Measurements from ENCODE around the gene NCAN. TPM values are rescaled to one million over a fixed set of nuclear protein-coding genes. Genes with fewer than 3 reads are reported as not detected.
A peak's percentile ranks its signal among the peaks of the same experiment; 100 is the strongest.

NCAN gene
- total and polyA plus RNA-seq, 9 donors, result 0.07 to 0.27 (median 0.11) TPM

GRCh38 chr19:19224150-19224851 lies 12.5 kb downstream of the NCAN start:
- Histone ChIP-seq H3K27ac (ENCODE audit: low read length) (no peak overlapping the region), H3K4me3 (ENCODE audit: low read length) (no peak overlapping the region), H3K4me1 (ENCODE audit: control insufficient read depth, insufficient read depth, low read length) (peaks cover 4% of the 10 kb centered on the region), H3K27me3 (ENCODE audit: control insufficient read depth, insufficient read depth, low read length) (peaks cover 44% of the 10 kb centered on the region), H3K9me3 (replicated peaks; ENCODE audit: control insufficient read depth, low read depth, low read length) (no peaks in the 10 kb centered on the region), H3K36me3 (ENCODE audit: control insufficient read depth, insufficient read depth, low read length) (no peaks in the 10 kb centered on the region)
- DNase-seq, result no peak
- 46% methylated on average over 4 of the region's 17 CpGs for WGBS (ENCODE audit: insufficient coverage)

GRCh38 chr19:19224852-19225494 lies 13.2 kb downstream of the NCAN start:
- WGBS (ENCODE audit: insufficient coverage), result under 1% methylated on average over 51 of the region's 59 CpGs
- Histone ChIP-seq H3K27ac (ENCODE audit: low read length) (no peak overlapping the region), H3K4me1 (ENCODE audit: control insufficient read depth, insufficient read depth, low read length) (peaks cover 4% of the 10 kb centered on the region), H3K36me3 (ENCODE audit: control insufficient read depth, insufficient read depth, low read length) (no peaks in the 10 kb centered on the region), H3K4me3 (ENCODE audit: low read length) (no peak overlapping the region), H3K9me3 (replicated peaks; ENCODE audit: control insufficient read depth, low read depth, low read length) (no peaks in the 10 kb centered on the region), H3K27me3 (ENCODE audit: control insufficient read depth, insufficient read depth, low read length) (peaks cover 45% of the 10 kb centered on the region)
- no peak for DNase-seq

DNA sequence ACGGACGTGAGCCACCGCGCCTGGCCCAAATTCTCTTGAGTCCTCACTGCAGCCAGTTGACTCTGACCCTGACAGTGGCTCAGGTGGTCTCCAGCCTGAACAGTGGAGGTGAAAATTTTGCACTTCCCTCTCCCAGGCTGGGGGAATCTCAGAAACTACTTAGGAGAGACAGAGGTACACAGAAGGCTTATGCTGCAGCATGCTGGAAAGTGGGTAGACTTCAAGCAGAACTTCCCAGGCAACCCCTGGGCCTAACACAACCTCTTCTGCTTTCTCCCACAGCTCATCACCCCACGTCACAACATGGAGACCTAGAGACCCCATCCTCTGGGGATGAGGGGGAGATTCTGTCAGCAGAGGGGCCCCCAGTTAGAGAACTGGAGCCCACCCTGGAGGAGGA lies 14.4 kb downstream of the NCAN start:
- WGBS (ENCODE audit: insufficient coverage), result 0% methylated on average over 1 of the region's 5 CpGs

DNA sequence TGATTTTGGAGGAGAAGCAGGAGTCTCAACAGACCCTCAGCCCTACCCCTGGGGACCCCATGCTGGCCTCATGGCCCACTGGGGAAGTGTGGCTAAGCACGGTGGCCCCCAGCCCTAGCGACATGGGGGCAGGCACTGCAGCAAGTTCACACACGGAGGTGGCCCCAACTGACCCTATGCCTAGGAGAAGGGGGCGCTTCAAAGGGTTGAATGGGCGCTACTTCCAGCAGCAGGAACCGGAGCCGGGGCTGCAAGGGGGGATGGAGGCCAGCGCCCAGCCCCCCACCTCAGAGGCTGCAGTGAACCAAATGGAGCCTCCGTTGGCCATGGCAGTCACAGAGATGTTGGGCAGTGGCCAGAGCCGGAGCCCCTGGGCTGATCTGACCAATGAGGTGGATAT lies 14.9 kb downstream of the NCAN start:
- peaks cover 4% of the 10 kb centered on the region for H3K4me1 ChIP-seq (ENCODE audit: control insufficient read depth, insufficient read depth, low read length)
- no peaks in the 10 kb centered on the region for H3K9me3 ChIP-seq (replicated peaks; ENCODE audit: control insufficient read depth, low read depth, low read length)
- H3K36me3 ChIP-seq (ENCODE audit: control insufficient read depth, insufficient read depth, low read length), result no peaks in the 10 kb centered on the region
- H3K27ac ChIP-seq (ENCODE audit: low read length), result no peak overlapping the region
- peaks cover 45% of the 10 kb centered on the region for H3K27me3 ChIP-seq (ENCODE audit: control insufficient read depth, insufficient read depth, low read length)
- H3K4me3 ChIP-seq (ENCODE audit: low read length), result no peak overlapping the region
- DNase-seq, result no peak
- WGBS (ENCODE audit: insufficient coverage), result 46% methylated on average over 10 of the region's 10 CpGs

More for the DNA sequence above, 14.4 kb downstream of the NCAN start:
- Histone ChIP-seq H3K9me3 (replicated peaks; ENCODE audit: control insufficient read depth, low read depth, low read length) (no peaks in the 10 kb centered on the region), H3K36me3 (ENCODE audit: control insufficient read depth, insufficient read depth, low read length) (no peaks in the 10 kb centered on the region), H3K27ac (ENCODE audit: low read length) (no peak overlapping the region), H3K4me3 (ENCODE audit: low read length) (no peak overlapping the region), H3K4me1 (ENCODE audit: control insufficient read depth, insufficient read depth, low read length) (peaks cover 4% of the 10 kb centered on the region), H3K27me3 (ENCODE audit: control insufficient read depth, insufficient read depth, low read length) (peaks cover 45% of the 10 kb centered on the region)
- no peak for DNase-seq

- no peak overlapping the region for H3K27ac ChIP-seq (ENCODE audit: low read length)
- DNase-seq, result no peak
- no peaks in the 10 kb centered on the region for H3K36me3 ChIP-seq (ENCODE audit: control insufficient read depth, insufficient read depth, low read length)
- peaks cover 4% of the 10 kb centered on the region for H3K4me1 ChIP-seq (ENCODE audit: control insufficient read depth, insufficient read depth, low read length)
- H3K9me3 ChIP-seq (replicated peaks; ENCODE audit: control insufficient read depth, low read depth, low read length), result no peaks in the 10 kb centered on the region
- H3K27me3 ChIP-seq (ENCODE audit: control insufficient read depth, insufficient read depth, low read length), result peaks cover 45% of the 10 kb centered on the region
- WGBS (ENCODE audit: insufficient coverage), result 78% methylated on average over 4 of the region's 4 CpGs
- no peak overlapping the region for H3K4me3 ChIP-seq (ENCODE audit: low read length)
These were observed 15.5 kb downstream of the NCAN start for GRCh38 chr19:19227217-19227616.

- H3K36me3 ChIP-seq (ENCODE audit: control insufficient read depth, insufficient read depth, low read length), result no peaks in the 10 kb centered on the region
- H3K9me3 ChIP-seq (replicated peaks; ENCODE audit: control insufficient read depth, low read depth, low read length), result peaks cover 13% of the 10 kb centered on the region
- peaks cover 7% of the 10 kb centered on the region for H3K4me1 ChIP-seq (ENCODE audit: control insufficient read depth, insufficient read depth, low read length)
- no CpG with 5 or more reads among the region's 3 CpGs for WGBS (ENCODE audit: insufficient coverage)
- DNase-seq, result no peak
- no peak overlapping the region for H3K27ac ChIP-seq (ENCODE audit: low read length)
- H3K4me3 ChIP-seq (ENCODE audit: low read length), result no peak overlapping the region
- peaks cover 34% of the 10 kb centered on the region for H3K27me3 ChIP-seq (ENCODE audit: control insufficient read depth, insufficient read depth, low read length)
These were observed 17.9 kb downstream of the NCAN start for GRCh38 chr19:19229701-19230100.

DNA sequence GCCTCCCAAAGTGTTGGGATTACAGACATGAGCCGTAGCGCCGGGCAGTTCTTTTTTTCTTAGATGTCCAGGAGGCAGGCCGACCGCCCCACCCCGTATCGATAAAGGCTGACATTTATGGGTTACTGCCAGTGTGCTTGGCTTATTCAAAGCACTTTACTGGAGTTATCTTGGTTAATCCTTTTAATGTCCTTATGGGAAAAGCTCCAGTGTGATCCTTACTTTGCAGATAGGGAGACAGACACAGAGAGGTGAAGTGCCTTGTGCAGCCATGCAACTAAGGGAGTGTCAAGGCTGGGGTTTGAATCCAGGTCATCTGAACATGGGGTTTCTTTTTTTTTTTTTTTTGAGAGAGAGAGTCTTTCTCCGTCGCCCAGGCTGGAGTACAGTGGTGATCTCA lies 19.2 kb downstream of the NCAN start:
- H3K4me1 ChIP-seq (ENCODE audit: control insufficient read depth, insufficient read depth, low read length), result peaks cover 3% of the 10 kb centered on the region
- no peak overlapping the region for H3K27ac ChIP-seq (ENCODE audit: low read length)
- no peak for DNase-seq
- H3K27me3 ChIP-seq (ENCODE audit: control insufficient read depth, insufficient read depth, low read length), result peaks cover 25% of the 10 kb centered on the region
- H3K9me3 ChIP-seq (replicated peaks; ENCODE audit: control insufficient read depth, low read depth, low read length), result peaks cover 18% of the 10 kb centered on the region
- no peaks in the 10 kb centered on the region for H3K36me3 ChIP-seq (ENCODE audit: control insufficient read depth, insufficient read depth, low read length)
- 79% methylated on average over 7 of the region's 9 CpGs for WGBS (ENCODE audit: insufficient coverage)
- H3K4me3 ChIP-seq (ENCODE audit: low read length), result no peak overlapping the region

DNA sequence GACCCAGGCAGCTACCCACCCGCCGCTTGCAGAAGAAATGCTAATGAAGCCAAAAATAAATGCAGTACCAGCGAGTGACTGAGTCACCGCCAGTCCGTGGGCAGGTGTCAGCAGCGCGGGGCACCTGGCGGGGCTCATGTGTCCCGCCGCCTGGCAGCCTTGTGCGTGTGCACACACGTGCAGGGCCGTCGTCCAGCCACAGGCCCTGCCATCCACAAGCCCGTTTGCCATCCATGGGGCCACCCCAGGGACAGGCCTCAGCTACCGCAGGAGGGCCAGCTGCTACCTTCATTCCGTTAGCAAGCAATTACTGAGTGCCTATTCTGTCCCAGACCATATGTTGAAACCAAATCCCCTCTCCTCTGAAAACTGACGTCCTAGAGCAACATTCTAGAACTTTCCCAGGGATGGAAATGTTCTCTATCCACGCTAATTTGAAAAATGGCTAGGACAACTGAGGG lies 20.5 kb downstream of the NCAN start:
- peak; percentile 58 for DNase-seq
- H3K27me3 ChIP-seq (ENCODE audit: control insufficient read depth, insufficient read depth, low read length), result peaks cover 13% of the 10 kb centered on the region
- H3K4me3 ChIP-seq (ENCODE audit: low read length), result no peak overlapping the region
- peaks cover 21% of the 10 kb centered on the region for H3K9me3 ChIP-seq (replicated peaks; ENCODE audit: control insufficient read depth, low read depth, low read length)
- H3K36me3 ChIP-seq (ENCODE audit: control insufficient read depth, insufficient read depth, low read length), result no peaks in the 10 kb centered on the region
- 51% methylated on average over 17 of the region's 19 CpGs for WGBS (ENCODE audit: insufficient coverage)
- peaks cover 3% of the 10 kb centered on the region for H3K4me1 ChIP-seq (ENCODE audit: control insufficient read depth, insufficient read depth, low read length)
- peak overlapping the region; percentile 20 for H3K27ac ChIP-seq (ENCODE audit: low read length)

DNA sequence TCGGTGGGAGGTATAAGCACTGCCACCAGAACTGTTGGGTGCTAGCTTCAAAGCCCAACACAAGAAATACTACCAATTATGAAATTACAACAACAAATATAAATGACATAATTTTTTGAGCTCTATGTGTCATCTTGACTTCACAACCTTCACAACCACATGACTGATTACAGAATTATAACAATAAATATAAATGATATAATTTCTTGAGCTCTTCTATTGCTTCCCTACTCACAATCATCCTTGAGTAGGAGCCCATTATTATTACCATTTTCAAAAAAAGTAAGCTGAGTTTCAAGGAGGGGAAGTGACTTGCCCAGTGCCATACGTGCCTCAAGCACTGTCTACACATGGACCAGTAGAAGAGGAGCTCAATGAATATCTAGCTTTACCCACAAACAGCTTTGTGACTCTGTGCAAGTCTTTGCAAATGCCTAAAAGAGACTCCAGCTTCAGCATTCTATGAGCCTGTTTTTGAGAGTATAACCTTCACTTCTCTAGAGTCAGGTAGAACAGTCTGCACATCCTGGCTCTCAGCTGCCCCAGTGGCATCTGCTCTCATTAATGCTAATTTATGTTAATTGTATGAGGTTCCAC lies 22.6 kb downstream of the NCAN start:
- no peaks in the 10 kb centered on the region for H3K36me3 ChIP-seq (ENCODE audit: control insufficient read depth, insufficient read depth, low read length)
- H3K27me3 ChIP-seq (ENCODE audit: control insufficient read depth, insufficient read depth, low read length), result peaks cover under 1% of the 10 kb centered on the region
- WGBS (ENCODE audit: insufficient coverage), result no CpG with 5 or more reads among the region's 2 CpGs
- peaks cover 3% of the 10 kb centered on the region for H3K4me1 ChIP-seq (ENCODE audit: control insufficient read depth, insufficient read depth, low read length)
- no peak overlapping the region for H3K4me3 ChIP-seq (ENCODE audit: low read length)
- peaks cover 21% of the 10 kb centered on the region for H3K9me3 ChIP-seq (replicated peaks; ENCODE audit: control insufficient read depth, low read depth, low read length)
- no peak overlapping the region for H3K27ac ChIP-seq (ENCODE audit: low read length)
- no peak for DNase-seq

DNA sequence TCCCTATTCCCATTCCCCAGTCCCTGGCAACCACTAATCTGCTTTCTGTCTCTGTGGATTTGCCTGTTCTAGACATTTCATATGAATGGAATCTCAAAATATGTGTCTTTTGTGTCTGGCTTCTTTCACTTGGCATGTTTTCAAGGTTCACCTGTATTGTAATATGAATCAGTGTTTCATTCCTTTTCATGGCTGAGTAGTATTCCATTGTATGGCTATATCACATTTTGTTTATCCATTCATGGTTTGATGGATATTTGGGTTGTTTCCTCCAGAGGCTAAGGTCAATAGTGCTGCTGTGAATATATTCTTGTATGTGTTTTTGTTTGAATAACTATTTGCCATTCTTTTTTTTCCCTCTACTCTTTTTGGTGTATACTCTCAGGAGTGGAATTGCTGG lies 24.4 kb downstream of the NCAN start:
- Histone ChIP-seq H3K36me3 (ENCODE audit: control insufficient read depth, insufficient read depth, low read length) (no peaks in the 10 kb centered on the region), H3K4me3 (ENCODE audit: low read length) (no peak overlapping the region), H3K4me1 (ENCODE audit: control insufficient read depth, insufficient read depth, low read length) (peaks cover 3% of the 10 kb centered on the region), H3K27ac (ENCODE audit: low read length) (no peak overlapping the region), H3K9me3 (replicated peaks; ENCODE audit: control insufficient read depth, low read depth, low read length) (peaks cover 21% of the 10 kb centered on the region), H3K27me3 (ENCODE audit: control insufficient read depth, insufficient read depth, low read length) (no peaks in the 10 kb centered on the region)
- DNase-seq, result no peak
